HG02759 (cell line): Measurements from ENCODE around the gene IL26.

Experiments
- ATAC-seq: cut with Tn5 transposase; IDR thresholded peaks from one replicate; pipeline ENCODE4 v1.9.1; 2021; ENCODE audit warnings: mild to moderate bottlenecking, moderate library complexity; ENCODE audit not compliant: unreplicated experiment

The IL26 gene

GRCh38 chr12:68225576-68226476 lies at the start of gene IL26:
IL26 (minus strand) TSS chr12:68225810; CDS start chr12:68225756, 54 bp downstream.
- no peak for ATAC-seq

GRCh38 chr12:68272732-68273131 lies 47.1 kb upstream of the IL26 start:
- ATAC-seq: no peak

GRCh38 chr12:68271346-68271745 lies 45.7 kb upstream of the IL26 start:
- ATAC-seq: no peak

DNA sequence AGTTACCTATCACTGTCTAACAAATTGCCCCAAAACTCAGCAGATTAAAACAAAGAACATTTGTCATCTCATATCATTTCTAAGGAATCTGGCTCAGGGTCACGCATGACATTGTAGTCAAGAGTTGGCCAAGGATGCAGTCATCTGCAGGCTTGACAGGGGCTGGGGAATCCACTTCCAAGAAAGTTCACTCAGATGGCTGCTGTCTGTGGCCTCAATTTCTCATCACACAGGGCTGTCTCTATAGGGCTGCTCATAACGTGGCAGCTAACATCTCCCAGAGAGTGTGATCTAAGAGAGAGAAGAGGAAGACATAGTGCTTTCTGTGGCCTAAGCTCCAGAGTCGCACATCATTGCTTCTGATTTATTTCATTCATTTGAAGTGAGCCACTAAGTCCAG lies 44.7 kb upstream of the IL26 start:
- no peak for ATAC-seq

DNA sequence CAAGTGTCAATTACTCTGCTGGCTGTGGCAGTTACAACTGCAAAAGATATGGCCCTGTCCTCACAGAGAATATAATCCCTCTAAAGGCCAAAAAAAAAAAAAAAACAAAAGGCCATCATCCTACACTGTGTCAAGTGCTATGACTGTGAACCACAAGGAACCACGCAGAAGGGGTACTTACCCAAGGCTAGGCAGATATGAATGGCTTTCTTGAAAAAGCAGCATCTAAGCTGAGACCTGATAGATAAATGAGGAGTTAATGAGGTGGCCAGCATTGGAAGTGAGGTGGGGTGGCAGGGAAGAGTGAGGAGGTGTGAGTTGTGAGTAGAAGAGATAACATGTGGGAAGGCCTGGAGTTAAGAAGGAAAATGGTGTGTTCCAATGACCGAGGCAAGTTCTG lies 44.2 kb upstream of the IL26 start:
- no peak for ATAC-seq

- ATAC-seq: no peak
Measured at GRCh38 chr12:68268967-68269366, 43.4 kb upstream of the IL26 start.

DNA sequence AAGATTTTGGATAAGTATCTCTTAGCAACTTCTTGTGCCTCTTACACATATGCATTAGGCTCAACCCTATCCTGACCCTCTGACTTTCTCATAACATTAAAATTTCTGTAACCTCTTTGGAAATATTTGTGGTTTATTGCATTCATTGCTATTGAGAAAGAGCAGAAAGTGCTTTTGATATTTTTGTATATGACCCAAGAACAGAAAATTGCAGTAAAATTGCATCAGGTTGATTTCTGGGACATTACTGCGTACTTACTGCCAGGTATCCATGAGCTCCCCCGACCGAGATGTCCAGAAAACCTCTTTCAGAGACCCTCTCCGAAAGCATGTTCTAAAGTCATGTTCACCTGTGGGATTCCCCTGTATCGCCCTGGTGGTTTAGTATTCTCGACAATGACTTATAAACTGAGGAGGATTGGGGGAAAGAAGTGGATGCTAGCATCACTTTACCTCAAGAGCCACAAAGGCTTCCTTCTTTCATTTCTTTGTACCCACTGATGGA lies 42.3 kb upstream of the IL26 start:
- ATAC-seq: no peak

DNA sequence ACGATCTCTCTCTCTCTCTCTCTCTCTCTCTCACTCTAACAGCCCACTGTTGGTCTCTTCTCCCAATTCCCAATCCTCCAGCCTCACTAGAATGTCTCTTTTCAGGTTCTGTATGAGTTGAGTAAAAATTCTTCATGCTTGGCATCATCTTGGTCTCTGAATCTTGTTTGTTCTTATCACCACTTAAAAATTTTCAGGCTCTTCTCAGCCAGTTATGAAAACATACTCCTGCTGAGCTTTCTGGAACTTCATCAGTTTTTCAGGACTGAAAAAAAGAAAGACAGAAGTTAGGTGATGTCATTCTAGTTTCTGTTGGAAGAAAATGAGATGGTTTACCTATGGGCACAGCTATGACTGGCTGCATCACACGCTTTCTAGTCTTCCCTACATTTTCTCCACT lies 39.2 kb upstream of the IL26 start:
- ATAC-seq: no peak

DNA sequence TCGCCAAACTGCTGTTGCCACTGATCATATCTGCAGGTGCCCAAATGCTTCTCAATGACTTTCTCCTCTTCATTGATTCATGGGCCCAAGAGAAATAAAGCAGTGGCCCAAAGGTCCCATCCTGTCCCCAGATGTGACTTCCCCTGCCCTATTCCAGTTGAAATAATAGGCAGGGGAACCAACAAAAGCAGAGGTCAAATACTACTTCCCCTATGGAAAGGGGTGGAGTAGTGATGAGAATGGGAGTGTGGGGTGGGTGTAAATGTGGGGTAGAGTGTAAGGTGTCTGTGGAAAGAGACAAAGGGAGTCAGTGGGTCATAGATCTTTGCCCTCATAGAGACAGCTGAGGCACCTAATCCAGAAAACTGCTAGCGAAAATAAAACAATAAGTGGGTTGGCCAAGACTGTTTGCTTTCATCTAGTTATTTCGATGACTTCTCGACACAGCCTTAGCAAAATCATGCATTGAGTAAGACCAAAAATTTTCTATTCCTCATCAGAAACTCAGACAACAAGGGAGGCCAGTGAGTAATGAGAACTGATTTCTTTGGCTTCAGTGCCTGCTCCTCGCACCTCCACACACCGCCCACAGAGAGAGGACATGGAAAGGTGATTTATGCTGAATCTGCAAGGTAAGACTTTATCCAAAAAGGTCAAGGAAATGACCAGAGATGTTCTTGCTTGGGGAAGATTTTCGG lies 38.7 kb upstream of the IL26 start:
- ATAC-seq: no peak

DNA sequence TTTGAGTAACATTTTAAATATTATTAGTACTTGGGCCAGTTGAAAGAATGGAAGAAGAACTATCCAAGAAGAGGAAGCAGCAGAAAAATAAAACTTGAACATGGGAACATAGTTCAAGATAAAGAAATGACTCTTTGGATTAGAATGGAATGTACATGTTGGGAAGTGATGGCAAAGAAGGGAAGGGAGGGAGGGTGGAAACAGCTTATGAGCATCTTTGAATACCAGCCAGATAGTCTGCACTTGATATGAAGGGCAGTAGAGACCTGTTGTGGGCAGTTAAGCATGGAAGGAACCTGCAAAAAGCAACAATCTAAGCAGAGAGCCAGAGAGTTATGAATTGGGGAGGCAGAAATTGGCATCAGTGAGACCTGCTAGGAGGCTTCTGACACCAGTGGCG lies 37.8 kb upstream of the IL26 start:
- ATAC-seq: no peak

- ATAC-seq: no peak
Measured at GRCh38 chr12:68261896-68262295, 36.3 kb upstream of the IL26 start.

GRCh38 chr12:68260153-68260552 lies 34.5 kb upstream of the IL26 start:
- ATAC-seq: no peak

DNA sequence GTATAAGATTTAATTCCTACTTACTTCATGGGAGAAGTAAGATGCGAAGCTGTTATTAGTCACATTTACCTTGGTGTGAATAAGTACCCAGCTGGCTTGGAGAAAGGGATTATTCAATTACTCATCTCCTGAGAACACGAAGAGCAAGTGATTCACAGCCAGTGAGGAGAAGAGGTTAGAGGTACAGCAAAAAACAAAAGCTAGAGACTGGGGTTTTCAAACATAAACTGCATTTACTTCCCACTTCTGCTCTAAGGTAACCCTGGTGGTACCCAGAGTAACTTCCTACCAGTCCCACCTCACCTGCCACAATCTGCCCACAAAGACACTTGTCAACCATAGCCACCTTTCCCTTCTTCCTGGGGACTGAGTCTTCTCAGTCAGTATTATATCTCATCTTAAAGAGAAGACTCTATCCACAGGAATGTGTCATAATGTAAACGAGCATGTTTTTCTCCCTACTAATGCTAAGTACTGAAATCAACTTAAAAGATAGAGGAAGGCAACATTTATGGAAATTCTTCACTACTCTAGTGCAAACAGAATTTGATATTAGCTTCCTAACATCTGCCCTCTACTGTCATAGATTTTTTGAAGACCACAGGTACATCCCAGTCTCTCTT lies 33.8 kb upstream of the IL26 start:
- no peak for ATAC-seq

- ATAC-seq: no peak
Measured at GRCh38 chr12:68253504-68253903, 27.9 kb upstream of the IL26 start, which contains the start of gene IL22. IL22 (minus strand) TSS chr12:68253604; CDS start chr12:68253448, 156 bp downstream.

DNA sequence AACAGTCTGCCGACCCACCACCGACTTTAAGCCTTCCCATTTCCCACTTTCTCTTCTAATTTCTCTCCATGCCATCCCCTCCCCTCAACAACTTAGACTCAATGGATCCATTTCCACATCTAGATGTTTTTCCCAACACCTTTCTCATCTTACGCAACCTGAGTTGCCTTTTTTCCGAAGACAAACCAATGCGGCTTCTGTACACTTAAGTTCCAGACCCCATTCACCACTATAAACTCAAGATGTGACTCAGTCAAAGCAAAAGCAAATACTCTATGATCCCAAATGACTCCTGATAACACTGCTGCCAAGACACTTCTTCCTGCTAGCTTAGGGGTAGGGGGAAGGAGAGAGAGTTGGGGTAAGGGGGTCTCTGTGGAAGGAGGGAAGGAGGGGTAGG lies 26.5 kb upstream of the IL26 start:
- no peak for ATAC-seq

DNA sequence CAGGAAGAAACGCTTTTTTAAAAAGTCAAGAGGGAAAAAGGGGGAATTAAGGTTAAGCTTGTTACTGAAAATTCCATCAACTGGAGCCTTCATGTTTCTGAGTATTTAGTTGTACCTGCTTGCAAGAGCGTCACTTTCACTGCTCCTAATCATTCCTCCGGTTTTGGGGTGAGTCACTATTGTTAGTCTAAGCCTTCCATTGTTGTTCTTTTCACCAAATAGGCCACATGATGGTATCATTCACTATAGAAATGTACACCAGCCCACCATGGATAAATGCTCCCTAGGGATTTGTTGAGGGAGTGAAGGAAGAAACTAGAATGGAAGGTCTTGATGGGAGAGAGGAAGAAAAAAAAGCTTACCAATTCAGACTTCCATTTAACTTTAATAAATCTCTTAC lies 24.8 kb upstream of the IL26 start:
- no peak for ATAC-seq

- ATAC-seq: no peak
Measured at GRCh38 chr12:68247785-68248184, 22.2 kb upstream of the IL26 start.

DNA sequence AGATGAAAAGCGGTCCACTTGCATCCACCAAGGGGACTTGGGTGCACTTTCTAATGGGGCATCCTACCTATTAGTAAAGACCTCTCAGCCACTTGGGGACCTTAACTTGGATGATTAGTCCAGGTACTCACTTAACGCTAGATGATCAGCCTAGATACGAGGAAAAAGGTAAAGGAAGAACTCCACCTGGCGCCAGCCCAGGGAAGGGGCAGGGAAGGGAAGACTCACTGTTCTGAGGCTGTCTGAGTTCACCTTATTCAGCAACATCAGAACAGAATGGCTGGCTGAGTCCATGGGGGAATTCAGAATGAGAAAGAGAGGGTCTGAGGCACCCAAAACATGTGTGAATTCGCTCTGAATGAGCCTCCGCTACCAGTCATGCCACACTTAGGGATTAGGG lies 20.7 kb upstream of the IL26 start:
- ATAC-seq: no peak

DNA sequence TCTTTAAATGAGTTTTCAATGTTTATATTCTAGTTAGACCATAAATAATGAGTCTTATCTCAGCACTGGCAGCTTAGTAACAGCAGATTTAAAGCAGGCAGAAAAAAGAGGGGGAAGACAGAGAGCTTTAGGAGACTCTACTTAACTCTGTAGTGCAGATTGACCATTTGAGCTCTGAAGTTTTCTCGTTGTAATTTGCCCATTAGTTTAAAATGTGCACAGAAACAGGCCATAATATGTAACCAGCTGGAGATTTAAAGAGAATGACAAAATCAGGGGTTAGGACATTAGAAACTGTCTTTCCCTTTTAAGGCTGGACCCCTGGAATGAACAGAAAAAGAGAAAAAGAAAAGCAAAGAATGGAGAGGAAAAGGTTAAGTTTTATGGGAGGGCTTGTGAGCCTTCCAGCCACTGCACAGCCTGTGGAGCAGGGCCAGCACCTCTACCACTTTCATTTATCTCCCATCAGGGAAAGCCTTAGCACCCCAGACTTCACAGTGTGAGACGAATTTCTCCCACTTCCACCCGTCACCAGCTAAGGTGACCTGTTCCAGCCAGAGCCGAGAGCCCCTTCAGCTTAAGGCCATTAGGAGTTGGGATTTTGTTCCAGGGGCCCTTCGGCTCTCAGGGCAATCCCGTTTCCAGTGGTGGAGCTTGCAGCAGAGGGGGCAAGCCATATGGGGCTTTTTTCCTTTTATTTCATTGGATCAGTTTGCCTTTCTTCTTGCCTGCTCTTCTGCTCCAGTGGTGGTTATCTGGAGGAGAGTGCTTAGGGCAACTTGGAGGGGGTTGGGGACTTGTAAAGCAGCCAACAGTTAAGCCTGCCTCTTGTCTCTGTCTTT lies 19.8 kb upstream of the IL26 start:
- ATAC-seq: no peak

DNA sequence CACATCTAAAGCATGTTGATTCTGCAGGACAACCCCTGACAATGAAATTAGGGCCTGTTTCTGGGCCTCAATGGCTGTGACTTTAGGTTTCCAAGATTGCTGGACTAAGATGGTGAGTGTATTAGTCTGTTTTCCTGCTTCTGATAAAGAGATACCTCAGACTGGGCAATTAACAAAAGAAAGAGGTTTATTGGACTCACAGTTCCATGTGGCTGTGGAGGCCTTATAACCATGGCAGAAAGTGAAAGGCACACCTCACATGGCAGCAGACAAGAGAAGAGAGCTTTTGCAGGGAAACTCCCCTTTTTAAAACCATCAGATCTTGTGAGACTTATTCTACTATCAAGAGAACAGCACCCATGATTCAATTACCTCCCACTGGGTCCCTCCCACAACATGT lies 17.2 kb upstream of the IL26 start:
- ATAC-seq: no peak

DNA sequence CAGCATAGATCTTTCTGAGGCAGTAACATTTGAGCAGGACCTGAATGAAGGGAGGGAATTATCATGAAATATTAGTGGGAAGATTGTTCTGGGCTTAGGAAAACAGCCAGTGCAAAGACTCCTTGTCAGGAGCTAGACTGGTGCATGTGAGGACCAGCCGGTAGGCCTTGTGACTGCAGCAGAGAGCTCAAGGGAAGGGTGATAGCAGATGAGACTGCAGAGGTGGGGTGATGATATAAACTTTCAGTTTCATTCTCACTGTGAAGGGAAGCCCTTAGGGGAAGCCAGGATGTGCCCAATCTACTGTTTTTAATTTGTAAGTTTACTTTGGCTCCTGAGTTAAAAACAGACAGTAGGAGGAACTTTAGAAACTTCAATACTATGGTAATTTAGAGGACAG lies 15.4 kb upstream of the IL26 start:
- peak; percentile 96 for ATAC-seq
